KMS-11 (cell line): ENCODE measurements around the gene SOD3.

Source experiments
- H2AFZ ChIP-seq: fragments of 200-600 bp; sonication (generic); 2 replicates; pipeline ENCODE4 v1.6.1; 2016; ENCODE audit warnings: antibody characterized with exemption, mixed run types, low read depth
- H3K27ac ChIP-seq: fragments of 200-600 bp; sonication (generic); 2 replicates; pipeline ENCODE4 v1.6.1; 2016; ENCODE audit warnings: mild to moderate bottlenecking, mixed run types
- H3K27me3 ChIP-seq: fragments of 200-600 bp; sonication (generic); 2 replicates; pipeline ENCODE4 v1.6.1; 2017; ENCODE audit warnings: mild to moderate bottlenecking, low read depth, mixed run types, moderate library complexity; ENCODE audit not compliant: insufficient read depth
- H3K36me3 ChIP-seq: fragments of 200-600 bp; sonication (generic); 2 replicates; pipeline ENCODE4 v1.6.1; 2017; ENCODE audit warnings: mild to moderate bottlenecking, mixed run types; ENCODE audit not compliant: insufficient read depth
- H3K4me1 ChIP-seq: fragments of 200-600 bp; sonication (generic); 2 replicates; pipeline ENCODE4 v1.6.1; 2016; ENCODE audit warnings: mild to moderate bottlenecking, low read depth, mixed run types; ENCODE audit not compliant: poor library complexity, severe bottlenecking
- H3K4me2 ChIP-seq: fragments of 200-600 bp; sonication (generic); 2 replicates; pipeline ENCODE4 v1.7.0; 2016; ENCODE audit warnings: mild to moderate bottlenecking, mixed run types
- H3K4me3 ChIP-seq: fragments of 200-600 bp; sonication (generic); IDR thresholded peaks from 2 replicates; pipeline ENCODE4 v1.6.1; 2017; ENCODE audit warnings: low read depth, low read length, mixed read lengths; ENCODE audit not compliant: insufficient read depth
- H3K79me2 ChIP-seq: fragments of 200-600 bp; sonication (generic); 2 replicates; pipeline ENCODE4 v1.6.1; 2016; ENCODE audit warnings: low read depth, mixed run types; ENCODE audit not compliant: insufficient read depth
- H3K9ac ChIP-seq: fragments of 200-600 bp; sonication (generic); 2 replicates; pipeline ENCODE4 v1.6.1; 2016; ENCODE audit warnings: mild to moderate bottlenecking, mixed run types
- H4K20me1 ChIP-seq: fragments of 200-600 bp; sonication (generic); 2 replicates; pipeline ENCODE4 v1.6.1; 2016; ENCODE audit warnings: mild to moderate bottlenecking, mixed run types; ENCODE audit not compliant: insufficient read depth
- TF ChIP-seq, protein P1 (sequence below): fragments of 200-600 bp; sonication (generic); conservative IDR thresholded peaks from 2 replicates; pipeline ENCODE4 v1.6.1; 2017; ENCODE audit warnings: low read depth, mild to moderate bottlenecking, antibody characterized with exemption, low read length, moderate library complexity, mixed read lengths

Gene SOD3

GRCh38 chr4:24780936-24781495, 14.4 kb upstream of the SOD3 start:
- Histone ChIP-seq H3K9ac (no peak overlapping the region), H2AFZ (no peak overlapping the region), H3K36me3 (no peaks in the 10 kb centered on the region), H3K27ac (no peak overlapping the region), H3K4me3 (no peak overlapping the region), H3K27me3 (no peaks in the 10 kb centered on the region), H4K20me1 (no peaks in the 10 kb centered on the region), H3K79me2 (no peaks in the 10 kb centered on the region), H3K4me2 (no peak overlapping the region), H3K4me1 (no peaks in the 10 kb centered on the region)
- TF ChIP-seq, protein P1, sequence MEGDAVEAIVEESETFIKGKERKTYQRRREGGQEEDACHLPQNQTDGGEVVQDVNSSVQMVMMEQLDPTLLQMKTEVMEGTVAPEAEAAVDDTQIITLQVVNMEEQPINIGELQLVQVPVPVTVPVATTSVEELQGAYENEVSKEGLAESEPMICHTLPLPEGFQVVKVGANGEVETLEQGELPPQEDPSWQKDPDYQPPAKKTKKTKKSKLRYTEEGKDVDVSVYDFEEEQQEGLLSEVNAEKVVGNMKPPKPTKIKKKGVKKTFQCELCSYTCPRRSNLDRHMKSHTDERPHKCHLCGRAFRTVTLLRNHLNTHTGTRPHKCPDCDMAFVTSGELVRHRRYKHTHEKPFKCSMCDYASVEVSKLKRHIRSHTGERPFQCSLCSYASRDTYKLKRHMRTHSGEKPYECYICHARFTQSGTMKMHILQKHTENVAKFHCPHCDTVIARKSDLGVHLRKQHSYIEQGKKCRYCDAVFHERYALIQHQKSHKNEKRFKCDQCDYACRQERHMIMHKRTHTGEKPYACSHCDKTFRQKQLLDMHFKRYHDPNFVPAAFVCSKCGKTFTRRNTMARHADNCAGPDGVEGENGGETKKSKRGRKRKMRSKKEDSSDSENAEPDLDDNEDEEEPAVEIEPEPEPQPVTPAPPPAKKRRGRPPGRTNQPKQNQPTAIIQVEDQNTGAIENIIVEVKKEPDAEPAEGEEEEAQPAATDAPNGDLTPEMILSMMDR = no peak

DNA sequence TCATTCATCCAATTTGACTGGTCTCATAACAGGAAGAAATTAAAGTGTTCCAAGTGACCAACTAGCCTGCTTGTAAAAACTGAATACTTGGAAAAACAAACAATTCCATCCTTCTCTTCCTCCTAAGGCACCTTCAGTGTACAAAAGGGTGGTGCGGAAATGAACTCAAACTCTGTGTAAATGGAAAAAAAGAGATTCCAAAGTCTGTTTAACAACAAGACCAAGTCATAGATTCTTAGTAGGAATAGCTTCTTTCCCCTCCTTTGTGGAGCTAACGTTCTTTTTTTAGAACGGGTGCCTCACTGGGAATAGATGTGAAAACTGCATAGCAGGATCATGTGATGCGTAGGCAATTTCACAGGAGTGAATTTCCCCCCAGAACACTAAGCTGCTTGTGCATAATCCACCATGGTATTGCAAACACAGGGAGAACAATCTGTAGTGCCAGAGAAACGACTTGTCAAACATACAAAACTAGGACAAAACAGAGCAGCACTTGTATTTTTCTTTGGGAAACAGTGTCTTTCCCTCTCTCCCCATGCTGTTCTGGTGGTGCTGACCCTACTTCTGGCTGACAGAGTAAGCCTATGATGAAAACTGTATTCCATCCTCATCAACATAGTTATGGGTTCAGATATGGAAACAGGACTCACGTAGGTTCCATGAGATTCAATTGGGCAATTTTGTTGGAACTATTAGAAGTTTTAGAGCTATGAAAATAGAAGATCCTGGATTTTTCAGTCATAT, 13.2 kb upstream of the SOD3 start:
- H3K4me3 ChIP-seq = no peak overlapping the region
- H3K27ac ChIP-seq = no peak overlapping the region
- no peaks in the 10 kb centered on the region for H3K36me3 ChIP-seq
- no peaks in the 10 kb centered on the region for H3K79me2 ChIP-seq
- H2AFZ ChIP-seq = no peak overlapping the region
- H3K4me2 ChIP-seq = no peak overlapping the region
- TF ChIP-seq, protein P1 = no peak
- H3K27me3 ChIP-seq = no peaks in the 10 kb centered on the region
- no peak overlapping the region for H3K9ac ChIP-seq
- H4K20me1 ChIP-seq = no peaks in the 10 kb centered on the region
- no peaks in the 10 kb centered on the region for H3K4me1 ChIP-seq

DNA sequence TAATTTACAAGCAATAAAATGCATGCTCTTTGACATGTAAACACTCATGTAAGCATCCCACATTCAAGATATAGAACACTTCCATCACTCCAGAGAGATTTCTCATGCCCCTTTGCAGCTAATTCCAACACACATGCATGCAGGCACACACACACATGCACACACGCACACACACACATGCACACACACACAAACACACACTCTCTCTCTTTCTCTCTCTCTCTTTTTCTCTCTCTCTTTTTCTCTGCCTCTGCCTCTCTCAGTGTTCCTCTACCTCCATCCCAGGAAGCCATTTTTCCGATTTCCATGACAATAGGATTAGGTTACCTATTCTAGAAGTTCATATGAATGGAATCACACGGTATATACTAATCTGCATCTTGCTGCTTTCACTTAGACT, 11.9 kb upstream of the SOD3 start:
- Histone ChIP-seq H3K79me2 (no peaks in the 10 kb centered on the region), H3K9ac (no peak overlapping the region), H3K27ac (no peak overlapping the region), H3K27me3 (no peaks in the 10 kb centered on the region), H3K36me3 (no peaks in the 10 kb centered on the region), H3K4me1 (no peaks in the 10 kb centered on the region), H2AFZ (no peak overlapping the region), H3K4me2 (no peak overlapping the region), H3K4me3 (no peak overlapping the region), H4K20me1 (no peaks in the 10 kb centered on the region)
- TF ChIP-seq, protein P1 = no peak

- Histone ChIP-seq H3K4me1 (no peaks in the 10 kb centered on the region), H2AFZ (no peak overlapping the region), H3K4me2 (no peak overlapping the region), H3K79me2 (no peaks in the 10 kb centered on the region), H3K4me3 (no peak overlapping the region), H3K27me3 (no peaks in the 10 kb centered on the region), H3K36me3 (no peaks in the 10 kb centered on the region), H3K9ac (no peak overlapping the region), H4K20me1 (no peaks in the 10 kb centered on the region), H3K27ac (no peak overlapping the region)
- TF ChIP-seq, protein P1 = no peak
These were observed 4.3 kb upstream of the SOD3 start for GRCh38 chr4:24791043-24791442.
